Heart left ventricle (tissue), 16 donors: ENCODE measurements around the gene ABHD14A. TPM values are rescaled to one million over a fixed set of nuclear protein-coding genes. Genes with fewer than 3 reads are reported as not detected.

Source experiments
- ATAC-seq, 4 donors: fragments of 200-7000 bp; cut with Tn5 transposase; one replicate each; pipeline ENCODE4 v1.9.1; 2020 to 2022; ENCODE audit warnings: moderate library complexity in 4 of 4, mild to moderate bottlenecking in 3 of 4, moderate number of reproducible peaks in 1 of 4
- DNase-seq, 5 donors: peaks; one replicate each; pipeline ENCODE4 v3.0.0-alpha.2; 2020
- H3K27ac ChIP-seq, 12 donors: fragments of 200-600 bp; sonication (generic) in 4 of 12; one replicate each; pipeline versions ENCODE4 v1.5.0 to v1.8.0; 2016 to 2022; ENCODE audit warnings: mild to moderate bottlenecking in 2 of 12
- H3K27me3 ChIP-seq, 9 donors: fragments of 200-600 bp; sonication (generic) in 2 of 9; one replicate each; pipeline versions ENCODE4 v1.5.1 to v1.8.0; 2016 to 2022; ENCODE audit warnings: mild to moderate bottlenecking in 3 of 9
- H3K36me3 ChIP-seq, 9 donors: fragments of 200-600 bp; sonication (generic) in 2 of 9; one replicate each; pipeline versions ENCODE4 v1.5.0 to v1.8.0; 2018 to 2022; ENCODE audit warnings: mild to moderate bottlenecking in 2 of 9
- H3K4me1 ChIP-seq, 12 donors: fragments of 200-600 bp; sonication (generic) in 4 of 12; one replicate each; pipeline versions ENCODE4 v1.5.0 to v1.8.0; 2016 to 2022; ENCODE audit warnings: mild to moderate bottlenecking in 3 of 12
- H3K4me3 ChIP-seq, 12 donors: fragments of 200-600 bp; sonication (generic) in 4 of 12; one replicate each; pipeline versions ENCODE4 v1.5.0 to v1.8.0; 2017 to 2022; ENCODE audit warnings: mild to moderate bottlenecking in 9 of 12, moderate library complexity in 4 of 12
- H3K9me3 ChIP-seq, 12 donors: fragments of 200-600 bp; sonication (generic) in 4 of 12; one replicate each; pipeline versions ENCODE4 v1.5.0 to v1.8.0; 2016 to 2022; ENCODE audit warnings: mild to moderate bottlenecking in 1 of 12
- CTCF ChIP-seq, 12 donors: fragments of 200-600 bp; sonication (generic) in 4 of 12; IDR thresholded peaks; one replicate each; pipeline versions ENCODE4 v1.5.0 to v1.8.0; 2018 to 2022; ENCODE audit warnings: antibody characterized with exemption in 12 of 12, mild to moderate bottlenecking in 5 of 12
- POLR2A ChIP-seq, 2 donors: fragments of 450-650 bp; IDR thresholded peaks; one replicate each; pipeline ENCODE4 v1.6.1; 2017; ENCODE audit warnings: antibody characterized with exemption in 2 of 2, mild to moderate bottlenecking in 2 of 2, moderate library complexity in 2 of 2
- WGBS, 4 donors: extraction: QIAGEN DNeasy Blood & Tissue Kit in 2 of 4; methylation state at CpG; one replicate each; pipeline versions ENCODE4 v1.1.5 to v1.1.7; 2013 to 2018; 5-methylcytosine and 5-hydroxymethylcytosine counted together
- intact Hi-C, 10 donors: fragments of 100-400 bp; cut with DNase I; formaldehyde crosslinking; loops; one replicate each; pipeline versions ENCODE4 v1.11.1 to v1.14.2; 2022
- polyA plus RNA-seq, 2 donors: library from polyadenylated mRNA; stranded (reverse); fragments of 200-250 nt; gene quantifications; one replicate each; pipeline ENCODE4 v1.2.3, GENCODE V29; 2013
- total RNA-seq, 9 donors: library from RNA; depleted of rRNA in 2 of 9; stranded (reverse); fragments of >200 nt in 2 of 9; fragmentation: NEBNext Ultra II Directional in 3 of 9; extraction: Animal tissue kit (Norgen Biotek cat#: 25700) in 3 of 9; gene quantifications; one replicate each; pipeline versions ENCODE4 v1.1.0 to v1.2.4, GENCODE V29; 2016 to 2023
- donor health status: ischemic (EF 13 %, LVEDD 7.1; RV severe dilation, severe dysfunction).
- donor health status: healthy with polysubstance abuse.
- donor health status: DM: no; HTN: yes; CAD: no.
- donor health status: DM: no; HTN: no; CAD: no.
- donor health status: ischemic (EF 25% LVEDD 6.9; RV normal size, moderate dysfunction).
- donor health status: ischemic (EF 25% LVEDD 5.7; RV mildly dilated, moderate dysfunction).
- donor health status: healthy.
- donor health status: DM: yes; HTN: yes; CAD: no.
- donor health status: ischemic (EF 35%, LVEDD 5.7; RV mildly dilated, moderate dysfunction).
- donor health status: nonischemic (EF 11% LVEDD 7.7; RV severe dilation, severe dysfunction).
- donor health status: DM: yes; HTN: yes; CAD: no.
- donor health status: PGD.
- donor health status: ischemic (EF 29% LVEDD 5.4; RV normal size, mild dysfunction).
- donor health status: nonischemic (EF 23%, LVEDD 6.1; RV moderate dilation, normal function).

The ABHD14A gene
- total and polyA plus RNA-seq, 11 donors = 17.7 to 70.3 (median 22.1) TPM

- TF ChIP-seq CTCF (IDR thresholded peaks at IDR 0.05) (no peak), POLR2A (IDR thresholded peaks at IDR 0.05) (no peak)
- 84 to 93% (median 91%) methylated on average over 11 to 13 of the region's 13 CpGs for WGBS, 4 donors
- Histone ChIP-seq H3K27me3 (no peaks in the 10 kb centered on the region), H3K27ac (no peak overlapping the region), H3K9me3 (no peaks in the 10 kb centered on the region), H3K36me3 (peaks cover 0 to 64% (median 48%) of the 10 kb centered on the region in 9 donors), H3K4me3 (no peak overlapping the region), H3K4me1 (no peaks in the 10 kb centered on the region)
- intact Hi-C loops = no loop called here
- no peak for ATAC-seq
- DNase-seq = no peak
Measured at GRCh38 chr3:51933471-51934138, 41.3 kb upstream of the ABHD14A start.

GRCh38 chr3:51934139-51934850, 40.6 kb upstream of the ABHD14A start:
- Histone ChIP-seq H3K9me3 (no peaks in the 10 kb centered on the region), H3K27ac (no peak overlapping the region), H3K4me3 (no peak overlapping the region), H3K36me3 (peaks cover 0 to 68% (median 48%) of the 10 kb centered on the region in 9 donors), H3K27me3 (no peaks in the 10 kb centered on the region), H3K4me1 (no peaks in the 10 kb centered on the region)
- no peak for TF ChIP-seq POLR2A (IDR thresholded peaks at IDR 0.05)
- ATAC-seq = no peak
- no peak for DNase-seq
- intact Hi-C loops = no loop called here
- WGBS, 4 donors = 89 to 98% (median 95%) methylated on average over 11 of the region's 11 CpGs

GRCh38 chr3:51934991-51935885, 39.6 kb upstream of the ABHD14A start:
- Histone ChIP-seq H3K27me3 (no peaks in the 10 kb centered on the region), H3K4me1 (peaks cover 0 to 3% (median 0%) of the 10 kb centered on the region in 12 donors), H3K27ac (no peak overlapping the region), H3K4me3 (no peak overlapping the region), H3K9me3 (no peaks in the 10 kb centered on the region), H3K36me3 (peaks cover 0 to 69% (median 51%) of the 10 kb centered on the region in 9 donors)
- DNase-seq (peak in 1 of 5 donors; percentile 15), ATAC-seq (no peak)
- WGBS, 4 donors = 89 to 93% (median 92%) methylated on average over 25 to 28 of the region's 28 CpGs
- TF ChIP-seq POLR2A (IDR thresholded peaks at IDR 0.05) = no peak
- no peak for TF ChIP-seq CTCF (IDR thresholded peaks at IDR 0.05)
- intact Hi-C loops = no loop called here

GRCh38 chr3:51935886-51936755, 38.7 kb upstream of the ABHD14A start:
- no peak for ATAC-seq

More at GRCh38 chr3:51935886-51936755, 38.7 kb upstream of the ABHD14A start:
- Histone ChIP-seq H3K9me3 (no peaks in the 10 kb centered on the region), H3K4me1 (peaks cover 0 to 12% (median 6%) of the 10 kb centered on the region in 12 donors), H3K4me3 (no peak overlapping the region), H3K36me3 (peaks cover 0 to 69% (median 51%) of the 10 kb centered on the region in 9 donors), H3K27me3 (no peaks in the 10 kb centered on the region), H3K27ac (no peak overlapping the region)
- peak in 1 of 5 donors; percentile 14 for DNase-seq
- intact Hi-C loops = no loop called here
- TF ChIP-seq POLR2A (IDR thresholded peaks at IDR 0.05) (no peak), CTCF (IDR thresholded peaks at IDR 0.05) (no peak)
- WGBS, 4 donors = 97 to 98% (median 97%) methylated on average over 24 to 25 of the region's 25 CpGs
